HG03025 (cell line): ENCODE measurements around the gene SNTG2.
"Not testable (repeated sequence)": the region's sequence is repeated elsewhere in the genome, so short reads cannot be mapped to it uniquely, and the experiment has no call there.

Experiments used
- ATAC-seq: cut with Tn5 transposase; IDR thresholded peaks from one replicate; pipeline ENCODE4 v1.9.1; 2021; ENCODE audit warnings: mild to moderate bottlenecking, moderate library complexity; ENCODE audit not compliant: unreplicated experiment, low FRiP score

Gene SNTG2

GRCh38 chr2:1081451-1082225, 131.0 kb downstream of the SNTG2 start:
- ATAC-seq, result no peak

GRCh38 chr2:1082456-1083205, 132.0 kb downstream of the SNTG2 start:
- no peak for ATAC-seq

- ATAC-seq, result no peak
Observed at GRCh38 chr2:1088192-1088860, 137.7 kb downstream of the SNTG2 start.

GRCh38 chr2:1088940-1089339, 138.3 kb downstream of the SNTG2 start:
- no peak for ATAC-seq

- ATAC-seq, result no peak
Observed at GRCh38 chr2:1091895-1092585, 141.4 kb downstream of the SNTG2 start.

- ATAC-seq, result not testable (repeated sequence)
Observed at GRCh38 chr2:1093668-1094067, 143.0 kb downstream of the SNTG2 start.

GRCh38 chr2:1097101-1097500, 146.5 kb downstream of the SNTG2 start:
- no peak for ATAC-seq

- no peak for ATAC-seq
Observed at GRCh38 chr2:1099418-1099817, 148.8 kb downstream of the SNTG2 start.

GRCh38 chr2:1101011-1101782, 150.5 kb downstream of the SNTG2 start:
- no peak for ATAC-seq

GRCh38 chr2:1101982-1102590, 151.4 kb downstream of the SNTG2 start:
- no peak for ATAC-seq

GRCh38 chr2:1104364-1104763, 153.7 kb downstream of the SNTG2 start:
- ATAC-seq, result no peak

GRCh38 chr2:1106344-1106743, 155.7 kb downstream of the SNTG2 start:
- not testable (repeated sequence) for ATAC-seq

- no peak for ATAC-seq
Observed at GRCh38 chr2:1115843-1116539, 165.3 kb downstream of the SNTG2 start.

- ATAC-seq, result no peak
Observed at GRCh38 chr2:1117569-1117968, 166.9 kb downstream of the SNTG2 start.

GRCh38 chr2:1125217-1125616, 174.6 kb downstream of the SNTG2 start:
- ATAC-seq, result no peak

GRCh38 chr2:1125633-1126370, 175.2 kb downstream of the SNTG2 start:
- ATAC-seq, result no peak

GRCh38 chr2:1129982-1130381, 179.3 kb downstream of the SNTG2 start:
- ATAC-seq, result no peak

- no peak for ATAC-seq
Observed at GRCh38 chr2:1130922-1131321, 180.3 kb downstream of the SNTG2 start.
